Activated naive CD4-positive, alpha-beta T cell treated with anti-CD3 and anti-CD28 coated beads for 36 hours (primary cell): ENCODE results near the gene UVSSA. TPM values are rescaled to one million over a fixed set of nuclear protein-coding genes. Genes with fewer than 3 reads are reported as not detected.

Experiments used
- CTCF ChIA-PET: fragments of 350-600 bp; sonication (Branson Sonifier 250); formaldehyde crosslinking; loops from one replicate; lab custom pipeline; 2021; ENCODE audit warnings: antibody characterized with exemption; lab: Charles Lee
- DNase-seq: peaks from one replicate; pipeline ENCODE4 v3.0.0-alpha.2; 2020
- H3K27ac Mint-ChIP-seq: one replicate; pipeline ENCODE4 v1.8.0; 2021; ENCODE audit warnings: mild to moderate bottlenecking, mixed read lengths
- H3K27me3 Mint-ChIP-seq: one replicate; pipeline ENCODE4 v1.8.0; 2021; ENCODE audit warnings: low read depth, mixed read lengths
- H3K36me3 Mint-ChIP-seq: one replicate; pipeline ENCODE4 v1.8.0; 2021; ENCODE audit warnings: low read depth, mixed read lengths
- H3K4me1 Mint-ChIP-seq: one replicate; pipeline ENCODE4 v1.8.0; 2021; ENCODE audit warnings: low read depth, mixed read lengths
- H3K4me3 Mint-ChIP-seq: one replicate; pipeline ENCODE4 v1.8.0; 2021; ENCODE audit warnings: mild to moderate bottlenecking, moderate library complexity, mixed read lengths
- H3K9me3 Mint-ChIP-seq: one replicate; pipeline ENCODE4 v1.8.0; 2021; ENCODE audit warnings: mixed read lengths
- intact Hi-C: fragments of 100-400 bp; cut with micrococcal nuclease; formaldehyde crosslinking; loops from one replicate; pipeline ENCODE4 v1.15.1; 2023
- total RNA-seq, 2 experiments: library from RNA; stranded (reverse); gene quantifications; one replicate each; pipeline ENCODE4 v1.2.3, GENCODE V29; 2021

The UVSSA gene
- total RNA-seq, 2 experiments from 2014 or later, result 20.0 to 24.3 TPM

- Mint-ChIP-seq H3K36me3 (peaks cover 28% of the 10 kb centered on the region), H3K4me3 (peak overlapping the region; percentile 67), H3K27ac (peak overlapping the region; percentile 50), H3K9me3 (no peaks in the 10 kb centered on the region), H3K27me3 (no peaks in the 10 kb centered on the region), H3K4me1 (peaks cover 66% of the 10 kb centered on the region)
- DNase-seq, result peak; percentile 19
- intact Hi-C loops, result no loop called here
- CTCF ChIA-PET, result interaction anchor here (0.5 to 1.1 kb wide), 5 partner anchors 8 to 238 kb away, joined by 3 to 5 read pairs (median 3); no protein-coding TSS in a partner anchor
Observed at GRCh38 chr4:1310031-1310795, 36.8 kb upstream of the UVSSA start.

- Mint-ChIP-seq H3K27me3 (no peaks in the 10 kb centered on the region), H3K4me3 (peak overlapping the region; percentile 6), H3K27ac (no peak overlapping the region), H3K9me3 (no peaks in the 10 kb centered on the region), H3K4me1 (peaks cover 65% of the 10 kb centered on the region), H3K36me3 (peaks cover 25% of the 10 kb centered on the region)
- intact Hi-C loops, result no loop called here
- CTCF ChIA-PET, result interaction anchor here (0.5 to 1.0 kb wide), 3 partner anchors 25 to 237 kb away, joined by 3 read pairs; no protein-coding TSS in a partner anchor
- no peak for DNase-seq
Observed at GRCh38 chr4:1310796-1311631, 36.0 kb upstream of the UVSSA start.

- no peak for DNase-seq
- CTCF ChIA-PET, result no interaction called here
- Mint-ChIP-seq H3K9me3 (no peaks in the 10 kb centered on the region), H3K36me3 (peaks cover 30% of the 10 kb centered on the region), H3K27ac (no peak overlapping the region), H3K4me3 (no peak overlapping the region), H3K27me3 (no peaks in the 10 kb centered on the region), H3K4me1 (peaks cover 57% of the 10 kb centered on the region)
- intact Hi-C loops, result no loop called here
Observed at GRCh38 chr4:1312821-1313640, 34.0 kb upstream of the UVSSA start.

GRCh38 chr4:1315306-1315705 is 31.7 kb upstream of the UVSSA start:
- Mint-ChIP-seq H3K4me1 (peaks cover 37% of the 10 kb centered on the region), H3K27ac (no peak overlapping the region), H3K36me3 (peaks cover 36% of the 10 kb centered on the region), H3K9me3 (no peaks in the 10 kb centered on the region), H3K27me3 (no peaks in the 10 kb centered on the region), H3K4me3 (no peak overlapping the region)
- CTCF ChIA-PET, result no interaction called here
- intact Hi-C loops, result no loop called here
- no peak for DNase-seq

- intact Hi-C loops, result no loop called here
- no peak overlapping the region for H3K4me3 Mint-ChIP-seq
Observed at GRCh38 chr4:1315836-1316536, 31.0 kb upstream of the UVSSA start.

GRCh38 chr4:1316537-1317168 is 30.4 kb upstream of the UVSSA start:
- H3K4me3 Mint-ChIP-seq, result no peak overlapping the region
- H3K9me3 Mint-ChIP-seq, result no peaks in the 10 kb centered on the region
- DNase-seq, result no peak
- intact Hi-C loops, result no loop called here
- H3K4me1 Mint-ChIP-seq, result peaks cover 26% of the 10 kb centered on the region
- H3K27me3 Mint-ChIP-seq, result no peaks in the 10 kb centered on the region
- peaks cover 40% of the 10 kb centered on the region for H3K36me3 Mint-ChIP-seq
- H3K27ac Mint-ChIP-seq, result no peak overlapping the region
- CTCF ChIA-PET, result no interaction called here

More at GRCh38 chr4:1315836-1316536, 31.0 kb upstream of the UVSSA start:
- CTCF ChIA-PET, result no interaction called here
- peaks cover 31% of the 10 kb centered on the region for H3K4me1 Mint-ChIP-seq
- no peaks in the 10 kb centered on the region for H3K27me3 Mint-ChIP-seq
- peak; percentile 48 for DNase-seq
- no peaks in the 10 kb centered on the region for H3K9me3 Mint-ChIP-seq
- peaks cover 36% of the 10 kb centered on the region for H3K36me3 Mint-ChIP-seq
- peak overlapping the region; percentile 41 for H3K27ac Mint-ChIP-seq

- Mint-ChIP-seq H3K4me1 (peaks cover 23% of the 10 kb centered on the region), H3K27ac (no peak overlapping the region), H3K9me3 (no peaks in the 10 kb centered on the region), H3K27me3 (no peaks in the 10 kb centered on the region), H3K4me3 (no peak overlapping the region), H3K36me3 (peaks cover 43% of the 10 kb centered on the region)
- DNase-seq, result no peak
- CTCF ChIA-PET, result no interaction called here
- intact Hi-C loops, result no loop called here
Observed at GRCh38 chr4:1317177-1318045, 29.6 kb upstream of the UVSSA start.

- Mint-ChIP-seq H3K27me3 (no peaks in the 10 kb centered on the region), H3K4me3 (no peak overlapping the region), H3K36me3 (peaks cover 37% of the 10 kb centered on the region), H3K4me1 (peaks cover 23% of the 10 kb centered on the region), H3K27ac (no peak overlapping the region), H3K9me3 (no peaks in the 10 kb centered on the region)
- intact Hi-C loops, result no loop called here
- DNase-seq, result no peak
- CTCF ChIA-PET, result interaction anchor here (1.0 to 1.2 kb wide), 3 partner anchors 8 to 33 kb away, joined by 3 to 4 read pairs (median 4); no protein-coding TSS in a partner anchor
Observed at GRCh38 chr4:1318046-1318375, 29.0 kb upstream of the UVSSA start.

- Mint-ChIP-seq H3K36me3 (peaks cover 30% of the 10 kb centered on the region), H3K4me3 (no peak overlapping the region), H3K4me1 (peaks cover 23% of the 10 kb centered on the region), H3K27me3 (no peaks in the 10 kb centered on the region), H3K9me3 (no peaks in the 10 kb centered on the region), H3K27ac (no peak overlapping the region)
- CTCF ChIA-PET, result interaction anchor here (0.7 to 1.2 kb wide), 5 partner anchors 9 to 34 kb away, joined by 3 to 4 read pairs (median 3); no protein-coding TSS in a partner anchor
- DNase-seq, result peak; percentile 30
- intact Hi-C loops, result no loop called here
Observed at GRCh38 chr4:1318488-1319213, 28.4 kb upstream of the UVSSA start.

GRCh38 chr4:1321486-1321885 is 25.5 kb upstream of the UVSSA start:
- H3K9me3 Mint-ChIP-seq, result no peaks in the 10 kb centered on the region
- no peak overlapping the region for H3K4me3 Mint-ChIP-seq
- H3K4me1 Mint-ChIP-seq, result peaks cover 7% of the 10 kb centered on the region
- CTCF ChIA-PET, result no interaction called here
- intact Hi-C loops, result no loop called here
- peaks cover 23% of the 10 kb centered on the region for H3K36me3 Mint-ChIP-seq
- H3K27me3 Mint-ChIP-seq, result no peaks in the 10 kb centered on the region
- H3K27ac Mint-ChIP-seq, result peak overlapping the region; percentile 30
- no peak for DNase-seq
